ENCODE results near the gene ZGLP1. TPM values are rescaled to one million over a fixed set of nuclear protein-coding genes. Genes with fewer than 3 reads are reported as not detected.

Gene ZGLP1
- total and polyA plus RNA-seq, 2 of the 13 experiments (the other 11 are each of a cell fraction or from before 2014, with no cell fraction given), result 2.4 to 3.0 TPM

DNA sequence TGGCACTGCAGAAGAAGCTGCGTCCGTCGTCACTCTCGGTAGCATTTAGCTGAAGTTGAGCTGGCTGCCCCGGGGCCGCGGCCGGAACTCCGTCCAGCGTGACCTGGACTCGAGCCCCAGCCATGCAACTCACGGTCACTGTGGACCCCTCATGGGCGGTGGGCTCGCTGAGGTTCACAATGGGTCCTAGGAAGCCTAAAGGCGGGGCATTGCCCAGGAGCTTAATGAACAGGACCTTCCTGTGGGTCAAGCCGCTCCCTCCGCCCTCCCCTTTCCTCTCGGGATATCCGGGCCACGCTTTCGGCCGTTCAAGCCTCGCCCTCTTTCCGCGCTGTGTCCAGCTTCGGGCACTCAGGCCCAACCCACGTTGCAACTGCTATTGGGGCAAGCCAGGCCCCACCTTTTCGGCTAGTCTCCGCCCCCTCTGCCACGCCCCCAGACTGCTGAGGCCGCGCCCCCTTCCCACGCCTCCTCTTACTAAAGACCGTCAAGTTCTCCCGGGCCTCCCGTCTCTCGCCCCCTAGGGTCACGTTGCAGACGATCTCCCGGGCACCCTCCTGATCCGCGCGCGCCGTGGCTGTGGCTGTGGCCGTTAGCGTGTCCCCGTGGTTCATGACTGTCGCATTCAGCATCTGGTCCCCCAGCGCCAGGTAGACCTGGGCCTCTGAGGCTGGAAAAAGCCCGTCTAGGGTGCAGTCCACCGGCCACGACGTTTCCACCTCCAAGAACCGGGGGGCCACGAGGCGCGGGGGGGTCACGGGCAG is 25.2 kb upstream of the ZGLP1 start (continued):
- TF ChIP-seq, protein P1, sequence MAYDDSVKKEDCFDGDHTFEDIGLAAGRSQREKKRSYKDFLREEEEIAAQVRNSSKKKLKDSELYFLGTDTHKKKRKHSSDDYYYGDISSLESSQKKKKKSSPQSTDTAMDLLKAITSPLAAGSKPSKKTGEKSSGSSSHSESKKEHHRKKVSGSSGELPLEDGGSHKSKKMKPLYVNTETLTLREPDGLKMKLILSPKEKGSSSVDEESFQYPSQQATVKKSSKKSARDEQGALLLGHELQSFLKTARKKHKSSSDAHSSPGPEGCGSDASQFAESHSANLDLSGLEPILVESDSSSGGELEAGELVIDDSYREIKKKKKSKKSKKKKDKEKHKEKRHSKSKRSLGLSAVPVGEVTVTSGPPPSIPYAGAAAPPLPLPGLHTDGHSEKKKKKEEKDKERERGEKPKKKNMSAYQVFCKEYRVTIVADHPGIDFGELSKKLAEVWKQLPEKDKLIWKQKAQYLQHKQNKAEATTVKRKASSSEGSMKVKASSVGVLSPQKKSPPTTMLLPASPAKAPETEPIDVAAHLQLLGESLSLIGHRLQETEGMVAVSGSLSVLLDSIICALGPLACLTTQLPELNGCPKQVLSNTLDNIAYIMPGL (CRISPR knock-in tag; IDR thresholded peaks at IDR 0.05; ENCODE audit: borderline replicate concordance in 1 of 2, low read depth in 1 of 2), result peak; percentile 16 to 25; a peak in 3 of 4 replicates
- TF ChIP-seq ZNF513 (CRISPR knock-in tag; conservative IDR thresholded peaks at IDR 0.05) (no peak), KDM2A (CRISPR knock-in tag; IDR thresholded peaks at IDR 0.05; ENCODE audit: borderline replicate concordance, low read depth) (peak; percentile 61), ZNF121 (CRISPR knock-in tag; IDR thresholded peaks at IDR 0.05) (no peak), ZBTB8A (CRISPR knock-in tag; IDR thresholded peaks at IDR 0.05; ENCODE audit: borderline replicate concordance, low read depth) (no peak), CSRNP2 (CRISPR knock-in tag; conservative IDR thresholded peaks at IDR 0.05; ENCODE audit: low read depth) (no peak), POLR2AphosphoS5 (IDR thresholded peaks at IDR 0.05; ENCODE audit: low read depth, low read length) (peak; percentile 71), ZFY (CRISPR knock-in tag; IDR thresholded peaks at IDR 0.05) (peak; percentile 70), PAWR (CRISPR knock-in tag; IDR thresholded peaks at IDR 0.05; ENCODE audit: borderline replicate concordance) (0 out of 2 replicates have a peak, but pooled peaks have one; percentile 32), TAF1 (CRISPR knock-in tag; IDR thresholded peaks at IDR 0.05) (peak; percentile 60; the same call in 1 of the 2 replicates), ZNF138 (CRISPR knock-in tag; IDR thresholded peaks at IDR 0.05; ENCODE audit: low read depth) (0 out of 2 replicates have a peak, but pooled peaks have one; percentile 57), HOXA3 (CRISPR knock-in tag; IDR thresholded peaks at IDR 0.05) (peak; percentile 70), PAXIP1 (CRISPR knock-in tag; conservative IDR thresholded peaks at IDR 0.05) (peak; percentile 16; the same call in 1 of the 2 replicates), PITX1 (CRISPR knock-in tag; IDR thresholded peaks at IDR 0.05) (no peak; the same call in 1 of the 2 replicates), ZNF326 (CRISPR knock-in tag; IDR thresholded peaks at IDR 0.05; ENCODE audit: borderline replicate concordance) (no peak), ZC3H13 (CRISPR knock-in tag; IDR thresholded peaks at IDR 0.05) (peak; percentile 99), HCFC1 (IDR thresholded peaks at IDR 0.05; ENCODE audit: low read depth, low read length) (no peak), ZNF670 (CRISPR knock-in tag; IDR thresholded peaks at IDR 0.05; ENCODE audit: borderline replicate concordance) (peak; percentile 39; the same call in 1 of the 2 replicates)

Measured in HepG2 (cell line).